Prostate gland (tissue), 2 donors: ENCODE data around the gene TESMIN.

Experiments
- POLR2A ChIP-seq: fragments of 450-650 bp; IDR thresholded peaks from one replicate; pipeline ENCODE4 v1.6.1; 2016; ENCODE audit warnings: antibody characterized with exemption, mild to moderate bottlenecking
- POLR2AphosphoS5 ChIP-seq: sonication (generic); formaldehyde crosslinking; IDR thresholded peaks from one replicate; pipeline ENCODE4 v1.6.1; 2017; ENCODE audit warnings: antibody characterized with exemption
- TF ChIP-seq, protein P1 (sequence below), 4 experiments: fragments of 200-600 bp in 2 of 4; fragments of 450-650 bp in 2 of 4; sonication (generic) in 2 of 4; IDR thresholded peaks; 1 replicate in 3 of 4; 2 replicates in 1 of 4; pipeline ENCODE4 v1.5.1; 2016 to 2019; ENCODE audit warnings: antibody characterized with exemption in 4 of 4, mild to moderate bottlenecking in 2 of 4, moderate library complexity in 2 of 4

DNA sequence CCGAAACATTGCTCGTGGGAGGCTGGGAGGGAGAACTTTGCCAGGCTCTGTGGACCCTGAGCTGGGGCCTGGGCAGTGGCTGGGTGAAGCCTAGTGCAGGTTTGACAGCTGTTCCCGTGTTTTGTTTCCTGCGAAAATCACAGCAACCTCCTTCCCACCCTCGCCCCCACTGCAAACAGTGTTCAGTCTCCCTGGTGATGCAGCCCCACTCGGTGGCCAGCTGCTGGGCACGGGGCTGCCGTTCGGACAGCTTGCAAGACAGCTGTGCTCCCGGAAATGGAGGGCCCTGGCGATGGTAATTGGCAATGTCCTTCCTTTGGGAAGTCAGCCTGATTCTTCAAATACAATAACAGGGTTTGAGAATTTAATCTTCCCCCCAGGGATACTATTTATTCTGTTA, 77.3 kb downstream of the TESMIN start:
- TF ChIP-seq, protein P1, sequence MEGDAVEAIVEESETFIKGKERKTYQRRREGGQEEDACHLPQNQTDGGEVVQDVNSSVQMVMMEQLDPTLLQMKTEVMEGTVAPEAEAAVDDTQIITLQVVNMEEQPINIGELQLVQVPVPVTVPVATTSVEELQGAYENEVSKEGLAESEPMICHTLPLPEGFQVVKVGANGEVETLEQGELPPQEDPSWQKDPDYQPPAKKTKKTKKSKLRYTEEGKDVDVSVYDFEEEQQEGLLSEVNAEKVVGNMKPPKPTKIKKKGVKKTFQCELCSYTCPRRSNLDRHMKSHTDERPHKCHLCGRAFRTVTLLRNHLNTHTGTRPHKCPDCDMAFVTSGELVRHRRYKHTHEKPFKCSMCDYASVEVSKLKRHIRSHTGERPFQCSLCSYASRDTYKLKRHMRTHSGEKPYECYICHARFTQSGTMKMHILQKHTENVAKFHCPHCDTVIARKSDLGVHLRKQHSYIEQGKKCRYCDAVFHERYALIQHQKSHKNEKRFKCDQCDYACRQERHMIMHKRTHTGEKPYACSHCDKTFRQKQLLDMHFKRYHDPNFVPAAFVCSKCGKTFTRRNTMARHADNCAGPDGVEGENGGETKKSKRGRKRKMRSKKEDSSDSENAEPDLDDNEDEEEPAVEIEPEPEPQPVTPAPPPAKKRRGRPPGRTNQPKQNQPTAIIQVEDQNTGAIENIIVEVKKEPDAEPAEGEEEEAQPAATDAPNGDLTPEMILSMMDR (IDR thresholded peaks at IDR 0.05) = no peak
- TF ChIP-seq POLR2AphosphoS5 = no peak
- no peak for TF ChIP-seq POLR2A
